ENCODE measurements around the gene TRIM5.
A peak's percentile ranks its signal among the peaks of the same experiment; 100 is the strongest.
"Not testable (repeated sequence)": the region's sequence is repeated elsewhere in the genome, so short reads cannot be mapped to it uniquely, and the experiment has no call there.

Gene TRIM5

GRCh38 chr11:5703741-5704536 is 19.1 kb upstream of the TRIM5 start:
- peaks cover 51% of the 10 kb centered on the region for H3K36me3 ChIP-seq (ENCODE audit: control insufficient read depth, insufficient read depth, low read length)
- no peaks in the 10 kb centered on the region for H3K9me3 ChIP-seq (ENCODE audit: control insufficient read depth, low read length)
- no peaks in the 10 kb centered on the region for H3K27me3 ChIP-seq (replicated peaks; ENCODE audit: control insufficient read depth, insufficient read depth, low read length, poor library complexity, severe bottlenecking)
- peaks cover 4% of the 10 kb centered on the region for H3K4me1 ChIP-seq (ENCODE audit: control insufficient read depth, insufficient read depth, low read length, poor library complexity, severe bottlenecking)
- no peak for DNase-seq
- H3K27ac ChIP-seq (ENCODE audit: insufficient read depth, low read length, poor library complexity, severe bottlenecking): no peak overlapping the region
- H3K4me3 ChIP-seq (ENCODE audit: insufficient read depth, low read depth, low read length, poor library complexity, severe bottlenecking): no peak overlapping the region

- H3K9me3 ChIP-seq (ENCODE audit: control insufficient read depth, low read length): no peaks in the 10 kb centered on the region
- H3K27me3 ChIP-seq (replicated peaks; ENCODE audit: control insufficient read depth, insufficient read depth, low read length, poor library complexity, severe bottlenecking): no peaks in the 10 kb centered on the region
- no peak overlapping the region for H3K27ac ChIP-seq (ENCODE audit: insufficient read depth, low read length, poor library complexity, severe bottlenecking)
- peaks cover 53% of the 10 kb centered on the region for H3K36me3 ChIP-seq (ENCODE audit: control insufficient read depth, insufficient read depth, low read length)
- no peak overlapping the region for H3K4me3 ChIP-seq (ENCODE audit: insufficient read depth, low read depth, low read length, poor library complexity, severe bottlenecking)
- peaks cover 4% of the 10 kb centered on the region for H3K4me1 ChIP-seq (ENCODE audit: control insufficient read depth, insufficient read depth, low read length, poor library complexity, severe bottlenecking)
- no peak for DNase-seq
Measured at GRCh38 chr11:5701055-5701577, 16.2 kb upstream of the TRIM5 start.

GRCh38 chr11:5700421-5701054 is 15.7 kb upstream of the TRIM5 start:
- Histone ChIP-seq H3K36me3 (ENCODE audit: control insufficient read depth, insufficient read depth, low read length) (peaks cover 58% of the 10 kb centered on the region), H3K9me3 (ENCODE audit: control insufficient read depth, low read length) (no peaks in the 10 kb centered on the region), H3K4me1 (ENCODE audit: control insufficient read depth, insufficient read depth, low read length, poor library complexity, severe bottlenecking) (peaks cover 6% of the 10 kb centered on the region), H3K27ac (ENCODE audit: insufficient read depth, low read length, poor library complexity, severe bottlenecking) (no peak overlapping the region), H3K4me3 (ENCODE audit: insufficient read depth, low read depth, low read length, poor library complexity, severe bottlenecking) (no peak overlapping the region), H3K27me3 (replicated peaks; ENCODE audit: control insufficient read depth, insufficient read depth, low read length, poor library complexity, severe bottlenecking) (no peaks in the 10 kb centered on the region)
- no peak for DNase-seq

GRCh38 chr11:5698281-5698680 is 13.4 kb upstream of the TRIM5 start:
- H3K36me3 ChIP-seq (ENCODE audit: control insufficient read depth, insufficient read depth, low read length): peaks cover 52% of the 10 kb centered on the region

GRCh38 chr11:5696210-5696609 is 11.3 kb upstream of the TRIM5 start:
- DNase-seq: no peak
- Histone ChIP-seq H3K27ac (ENCODE audit: insufficient read depth, low read length, poor library complexity, severe bottlenecking) (no peak overlapping the region), H3K27me3 (replicated peaks; ENCODE audit: control insufficient read depth, insufficient read depth, low read length, poor library complexity, severe bottlenecking) (no peaks in the 10 kb centered on the region), H3K4me3 (ENCODE audit: insufficient read depth, low read depth, low read length, poor library complexity, severe bottlenecking) (no peak overlapping the region), H3K36me3 (ENCODE audit: control insufficient read depth, insufficient read depth, low read length) (peaks cover 41% of the 10 kb centered on the region), H3K4me1 (ENCODE audit: control insufficient read depth, insufficient read depth, low read length, poor library complexity, severe bottlenecking) (peaks cover 17% of the 10 kb centered on the region), H3K9me3 (ENCODE audit: control insufficient read depth, low read length) (no peaks in the 10 kb centered on the region)

More at GRCh38 chr11:5698281-5698680, 13.4 kb upstream of the TRIM5 start:
- no peaks in the 10 kb centered on the region for H3K9me3 ChIP-seq (ENCODE audit: control insufficient read depth, low read length)
- no peaks in the 10 kb centered on the region for H3K27me3 ChIP-seq (replicated peaks; ENCODE audit: control insufficient read depth, insufficient read depth, low read length, poor library complexity, severe bottlenecking)
- H3K27ac ChIP-seq (ENCODE audit: insufficient read depth, low read length, poor library complexity, severe bottlenecking): no peak overlapping the region
- no peak overlapping the region for H3K4me3 ChIP-seq (ENCODE audit: insufficient read depth, low read depth, low read length, poor library complexity, severe bottlenecking)
- no peak for DNase-seq
- peaks cover 21% of the 10 kb centered on the region for H3K4me1 ChIP-seq (ENCODE audit: control insufficient read depth, insufficient read depth, low read length, poor library complexity, severe bottlenecking)

- Histone ChIP-seq H3K36me3 (ENCODE audit: control insufficient read depth, insufficient read depth, low read length) (peaks cover 38% of the 10 kb centered on the region), H3K4me1 (ENCODE audit: control insufficient read depth, insufficient read depth, low read length, poor library complexity, severe bottlenecking) (peaks cover 17% of the 10 kb centered on the region), H3K27me3 (replicated peaks; ENCODE audit: control insufficient read depth, insufficient read depth, low read length, poor library complexity, severe bottlenecking) (no peaks in the 10 kb centered on the region), H3K4me3 (ENCODE audit: insufficient read depth, low read depth, low read length, poor library complexity, severe bottlenecking) (no peak overlapping the region), H3K9me3 (ENCODE audit: control insufficient read depth, low read length) (no peaks in the 10 kb centered on the region), H3K27ac (ENCODE audit: insufficient read depth, low read length, poor library complexity, severe bottlenecking) (no peak overlapping the region)
- DNase-seq: no peak
Measured at GRCh38 chr11:5695580-5695979, 10.7 kb upstream of the TRIM5 start.

GRCh38 chr11:5694642-5695041 is 9.8 kb upstream of the TRIM5 start:
- Histone ChIP-seq H3K4me3 (ENCODE audit: insufficient read depth, low read depth, low read length, poor library complexity, severe bottlenecking) (no peak overlapping the region), H3K36me3 (ENCODE audit: control insufficient read depth, insufficient read depth, low read length) (peaks cover 38% of the 10 kb centered on the region), H3K27ac (ENCODE audit: insufficient read depth, low read length, poor library complexity, severe bottlenecking) (no peak overlapping the region), H3K4me1 (ENCODE audit: control insufficient read depth, insufficient read depth, low read length, poor library complexity, severe bottlenecking) (peaks cover 17% of the 10 kb centered on the region), H3K9me3 (ENCODE audit: control insufficient read depth, low read length) (no peaks in the 10 kb centered on the region), H3K27me3 (replicated peaks; ENCODE audit: control insufficient read depth, insufficient read depth, low read length, poor library complexity, severe bottlenecking) (no peaks in the 10 kb centered on the region)
- no peak for DNase-seq

- peak overlapping the region; percentile 72 for H3K27ac ChIP-seq (ENCODE audit: insufficient read depth, low read length, poor library complexity, severe bottlenecking)
- H3K4me3 ChIP-seq (ENCODE audit: insufficient read depth, low read depth, low read length, poor library complexity, severe bottlenecking): peak overlapping the region; percentile 59
Measured at GRCh38 chr11:5691964-5692361, 7.1 kb upstream of the TRIM5 start.

GRCh38 chr11:5691238-5691963 is 6.5 kb upstream of the TRIM5 start:
- not testable (repeated sequence) for H3K9me3 ChIP-seq (ENCODE audit: control insufficient read depth, low read length); DNase-seq; H3K27me3 ChIP-seq (replicated peaks; ENCODE audit: control insufficient read depth, insufficient read depth, low read length, poor library complexity, severe bottlenecking)
- peaks cover 26% of the 10 kb centered on the region for H3K4me1 ChIP-seq (ENCODE audit: control insufficient read depth, insufficient read depth, low read length, poor library complexity, severe bottlenecking)
- peak overlapping the region; percentile 59 for H3K4me3 ChIP-seq (ENCODE audit: insufficient read depth, low read depth, low read length, poor library complexity, severe bottlenecking)
- H3K36me3 ChIP-seq (ENCODE audit: control insufficient read depth, insufficient read depth, low read length): peaks cover 14% of the 10 kb centered on the region
- peak overlapping the region; percentile 72 for H3K27ac ChIP-seq (ENCODE audit: insufficient read depth, low read length, poor library complexity, severe bottlenecking)

More at GRCh38 chr11:5691964-5692361, 7.1 kb upstream of the TRIM5 start:
- no peaks in the 10 kb centered on the region for H3K27me3 ChIP-seq (replicated peaks; ENCODE audit: control insufficient read depth, insufficient read depth, low read length, poor library complexity, severe bottlenecking)
- H3K4me1 ChIP-seq (ENCODE audit: control insufficient read depth, insufficient read depth, low read length, poor library complexity, severe bottlenecking): peaks cover 26% of the 10 kb centered on the region
- no peaks in the 10 kb centered on the region for H3K9me3 ChIP-seq (ENCODE audit: control insufficient read depth, low read length)
- no peak for DNase-seq
- H3K36me3 ChIP-seq (ENCODE audit: control insufficient read depth, insufficient read depth, low read length): peaks cover 20% of the 10 kb centered on the region
